HEK293 (cell line): ENCODE data around the gene C2orf81.
A peak's percentile ranks its signal among the peaks of the same experiment; 100 is the strongest.
"Not testable (repeated sequence)": the region's sequence is repeated elsewhere in the genome, so short reads cannot be mapped to it uniquely, and the experiment has no call there.

Source experiments
- CTCF ChIA-PET: fragments of 350-600 bp; formaldehyde crosslinking; extraction: SDS; loops from one replicate; lab custom pipeline; 2021; ENCODE audit warnings: antibody characterized with exemption; lab: Yijun Ruan, JAX
- POLR2A ChIA-PET: fragments of 300-600 bp; formaldehyde crosslinking; extraction: SDS; loops from one replicate; lab custom pipeline; 2020; ENCODE audit warnings: antibody characterized with exemption, inconsistent platforms; lab: Yijun Ruan, JAX
- H3K27ac ChIP-seq: fragments of 200-500 bp; sonication (Bioruptor generic); 2 replicates; pipeline ENCODE4 v1.5.1; 2014; ENCODE audit warnings: low read depth, low read length, control low read depth, inconsistent platforms; ENCODE audit errors: extremely low read depth
- H3K36me3 ChIP-seq, 2 experiments: fragments of 200-500 bp in 1 of 2; sonication (Bioruptor generic) in 1 of 2; 1 replicate in 1 of 2; 2 replicates in 1 of 2; pipeline ENCODE4 v1.5.1; 2014 to 2017; ENCODE audit warnings: inconsistent platforms in 2 of 2, low read length in 2 of 2; ENCODE audit not compliant: control insufficient read depth in 2 of 2, insufficient read depth in 1 of 2
- H3K4me1 ChIP-seq: fragments of 200-500 bp; sonication (Bioruptor generic); 2 replicates; pipeline ENCODE4 v1.5.1; 2014; ENCODE audit warnings: mild to moderate bottlenecking, low read length, inconsistent platforms; ENCODE audit not compliant: control insufficient read depth, insufficient read depth
- H3K4me3 ChIP-seq: 2 replicates; pipeline ENCODE4 v1.5.1; 2011; ENCODE audit warnings: low read depth, mild to moderate bottlenecking, control low read depth, low read length, moderate library complexity
- H3K9me3 ChIP-seq: fragments of 200-500 bp; sonication (Bioruptor generic); 2 replicates; pipeline ENCODE4 v1.5.1; 2014; ENCODE audit warnings: low read depth, low read length, inconsistent platforms; ENCODE audit not compliant: control insufficient read depth, insufficient read depth
- ZFP69B ChIP-seq: fragments of 450-650 bp; formaldehyde crosslinking; IDR thresholded peaks from 2 replicates; pipeline ENCODE4 v1.5.1; 2016; ENCODE audit warnings: missing biosample characterization, missing genetic modification characterization
- ZNF112 ChIP-seq: fragments of 450-650 bp; formaldehyde crosslinking; IDR thresholded peaks from 2 replicates; pipeline ENCODE4 v1.5.0; 2017; ENCODE audit warnings: missing biosample characterization, missing genetic modification characterization
- ZNF121 ChIP-seq: fragments of 450-650 bp; formaldehyde crosslinking; IDR thresholded peaks from 2 replicates; pipeline ENCODE4 v1.5.1; 2016; ENCODE audit warnings: missing biosample characterization, missing genetic modification characterization
- ZNF2 ChIP-seq: fragments of 450-650 bp; formaldehyde crosslinking; IDR thresholded peaks from 2 replicates; pipeline ENCODE4 v1.5.1; 2016; ENCODE audit warnings: missing biosample characterization, missing genetic modification characterization
- ZNF324 ChIP-seq: fragments of 450-650 bp; formaldehyde crosslinking; IDR thresholded peaks from 2 replicates; pipeline ENCODE4 v1.5.1; 2016; ENCODE audit warnings: missing biosample characterization, missing genetic modification characterization
- ZNF777 ChIP-seq: fragments of 450-650 bp; formaldehyde crosslinking; IDR thresholded peaks from 2 replicates; pipeline ENCODE4 v1.5.1; 2017; ENCODE audit warnings: missing biosample characterization, missing genetic modification characterization, borderline replicate concordance
- ZNF837 ChIP-seq: fragments of 450-650 bp; formaldehyde crosslinking; IDR thresholded peaks from 2 replicates; pipeline ENCODE4 v1.5.1; 2016; ENCODE audit warnings: missing biosample characterization, missing genetic modification characterization
- TF ChIP-seq, protein P1 (sequence below): fragments of 450-650 bp; formaldehyde crosslinking; IDR thresholded peaks from 2 replicates; pipeline ENCODE4 v1.5.1; 2016; ENCODE audit warnings: missing biosample characterization, missing genetic modification characterization
- TF ChIP-seq, protein P2 (sequence below): fragments of 450-650 bp; formaldehyde crosslinking; IDR thresholded peaks from 2 replicates; pipeline ENCODE4 v1.5.1; 2016; ENCODE audit warnings: missing biosample characterization, missing genetic modification characterization

Gene C2orf81

DNA sequence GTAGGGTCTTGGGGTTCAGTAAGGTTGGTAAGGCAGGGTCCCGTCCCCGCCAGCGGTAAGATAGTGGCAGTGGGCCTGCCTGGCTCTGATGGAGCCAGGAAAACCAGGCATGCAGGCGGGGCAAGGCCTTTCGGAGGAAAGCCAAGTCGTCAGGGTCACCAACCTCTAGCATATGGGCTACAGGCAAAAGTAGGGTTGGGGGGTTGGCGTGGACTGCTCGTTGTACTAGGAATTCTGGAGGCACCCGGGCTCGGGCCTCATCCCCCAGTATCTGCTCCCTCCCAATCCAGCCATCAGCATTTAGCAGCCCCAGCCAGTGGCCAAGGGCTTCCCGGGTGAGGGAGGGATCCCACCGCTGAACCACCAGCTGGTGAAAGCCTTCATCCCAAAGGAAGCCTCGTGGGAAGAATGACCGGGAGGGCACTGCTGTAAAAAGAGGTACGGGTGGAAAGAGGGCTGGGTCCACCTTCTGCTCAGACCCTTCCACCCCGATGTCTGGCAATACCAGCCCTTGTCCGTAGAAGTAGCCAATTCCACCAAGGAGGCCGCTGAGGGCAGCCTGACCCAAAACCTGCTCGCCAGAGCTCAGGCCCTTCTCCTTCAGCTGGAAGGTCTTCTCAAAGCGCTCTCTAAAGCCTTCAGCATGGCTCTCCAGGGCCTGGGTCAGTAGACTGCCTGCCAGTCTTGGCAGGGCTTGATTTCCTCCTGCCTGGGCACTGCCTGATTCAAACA, 40.8 kb upstream of the C2orf81 start:
- ChIA-PET POLR2A (interaction anchor here (0.8 to 2.2 kb wide), 3 partner anchors 10 to 71 kb away, joined by 3 to 13 read pairs (median 4); partner anchors contain the start of genes CCDC142 and MRPL53), CTCF (interaction anchor here (0.9 kb wide), 1 partner anchor 10 kb away, joined by 3 read pairs; the partner anchor contains the start of gene MRPL53)
- Histone ChIP-seq H3K4me3 (no peak overlapping the region), H3K4me1 (no peaks in the 10 kb centered on the region), H3K9me3 (no peaks in the 10 kb centered on the region), H3K36me3 (peaks cover 0 to 31% of the 10 kb centered on the region in 2 experiments; a peak in 1 of 3 replicates), H3K27ac (no peak overlapping the region)
- TF ChIP-seq ZNF2 = no peak
- TF ChIP-seq ZNF324 (tag by site-specific recombination) = no peak

DNA sequence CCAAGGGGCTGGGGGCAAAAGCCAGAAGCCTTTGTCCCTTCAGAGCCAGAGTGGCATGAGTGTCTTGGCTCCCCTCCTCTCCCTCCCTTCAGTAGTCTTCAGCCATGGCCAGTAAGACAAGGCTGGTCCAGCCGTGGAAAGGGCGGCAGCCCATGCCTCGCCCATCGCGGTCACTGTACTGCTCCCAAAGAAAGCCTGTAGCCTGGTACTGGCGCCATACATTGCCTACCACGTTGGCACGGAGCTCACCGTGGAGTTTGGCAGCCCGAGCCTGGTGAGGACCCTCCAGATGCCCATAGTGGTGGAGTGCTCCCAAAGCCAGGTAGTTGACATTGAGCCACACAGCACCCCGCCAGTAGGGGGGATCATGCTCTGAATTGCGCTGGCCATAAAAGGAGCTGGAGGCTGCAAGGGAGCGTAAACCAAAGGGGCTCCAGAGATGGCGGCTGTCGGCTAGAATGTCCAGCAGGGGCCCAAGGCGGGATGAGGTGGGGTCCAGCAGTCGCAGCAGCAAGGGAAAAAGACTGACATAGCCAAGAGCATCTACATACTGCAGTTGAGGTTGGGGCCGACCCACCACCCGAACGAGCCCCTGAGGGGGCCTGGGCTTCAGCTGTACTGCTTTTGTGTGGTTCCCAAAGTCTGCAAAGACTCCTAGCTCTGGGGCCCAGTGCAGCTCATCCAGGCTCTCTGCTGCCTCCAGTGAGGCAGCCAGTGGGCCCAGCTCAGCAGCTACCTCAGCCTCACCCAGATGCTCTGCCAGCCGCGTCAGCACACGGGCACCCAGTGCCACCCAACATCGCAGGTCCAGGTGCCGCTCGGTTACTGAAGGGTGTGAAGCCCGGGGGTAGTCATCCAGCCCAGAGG, 40.0 kb upstream of the C2orf81 start:
- CTCF ChIA-PET = interaction anchor here (0.5 to 0.9 kb wide), 2 partner anchors 11 to 25 kb away, joined by 3 to 6 read pairs; partner anchors contain the start of gene MRPL53
- TF ChIP-seq ZNF837 (tag by site-specific recombination) (no peak), ZFP69B (tag by site-specific recombination) (no peak), ZNF777 (tag by site-specific recombination) (no peak), ZNF112 (no peak), ZNF121 (no peak)
- TF ChIP-seq, protein P1, sequence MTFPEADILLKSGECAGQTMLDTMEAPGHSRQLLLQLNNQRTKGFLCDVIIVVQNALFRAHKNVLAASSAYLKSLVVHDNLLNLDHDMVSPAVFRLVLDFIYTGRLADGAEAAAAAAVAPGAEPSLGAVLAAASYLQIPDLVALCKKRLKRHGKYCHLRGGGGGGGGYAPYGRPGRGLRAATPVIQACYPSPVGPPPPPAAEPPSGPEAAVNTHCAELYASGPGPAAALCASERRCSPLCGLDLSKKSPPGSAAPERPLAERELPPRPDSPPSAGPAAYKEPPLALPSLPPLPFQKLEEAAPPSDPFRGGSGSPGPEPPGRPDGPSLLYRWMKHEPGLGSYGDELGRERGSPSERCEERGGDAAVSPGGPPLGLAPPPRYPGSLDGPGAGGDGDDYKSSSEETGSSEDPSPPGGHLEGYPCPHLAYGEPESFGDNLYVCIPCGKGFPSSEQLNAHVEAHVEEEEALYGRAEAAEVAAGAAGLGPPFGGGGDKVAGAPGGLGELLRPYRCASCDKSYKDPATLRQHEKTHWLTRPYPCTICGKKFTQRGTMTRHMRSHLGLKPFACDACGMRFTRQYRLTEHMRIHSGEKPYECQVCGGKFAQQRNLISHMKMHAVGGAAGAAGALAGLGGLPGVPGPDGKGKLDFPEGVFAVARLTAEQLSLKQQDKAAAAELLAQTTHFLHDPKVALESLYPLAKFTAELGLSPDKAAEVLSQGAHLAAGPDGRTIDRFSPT (tag by site-specific recombination) = peak; percentile 23; the same call in 1 of the 2 replicates
- TF ChIP-seq, protein P2, sequence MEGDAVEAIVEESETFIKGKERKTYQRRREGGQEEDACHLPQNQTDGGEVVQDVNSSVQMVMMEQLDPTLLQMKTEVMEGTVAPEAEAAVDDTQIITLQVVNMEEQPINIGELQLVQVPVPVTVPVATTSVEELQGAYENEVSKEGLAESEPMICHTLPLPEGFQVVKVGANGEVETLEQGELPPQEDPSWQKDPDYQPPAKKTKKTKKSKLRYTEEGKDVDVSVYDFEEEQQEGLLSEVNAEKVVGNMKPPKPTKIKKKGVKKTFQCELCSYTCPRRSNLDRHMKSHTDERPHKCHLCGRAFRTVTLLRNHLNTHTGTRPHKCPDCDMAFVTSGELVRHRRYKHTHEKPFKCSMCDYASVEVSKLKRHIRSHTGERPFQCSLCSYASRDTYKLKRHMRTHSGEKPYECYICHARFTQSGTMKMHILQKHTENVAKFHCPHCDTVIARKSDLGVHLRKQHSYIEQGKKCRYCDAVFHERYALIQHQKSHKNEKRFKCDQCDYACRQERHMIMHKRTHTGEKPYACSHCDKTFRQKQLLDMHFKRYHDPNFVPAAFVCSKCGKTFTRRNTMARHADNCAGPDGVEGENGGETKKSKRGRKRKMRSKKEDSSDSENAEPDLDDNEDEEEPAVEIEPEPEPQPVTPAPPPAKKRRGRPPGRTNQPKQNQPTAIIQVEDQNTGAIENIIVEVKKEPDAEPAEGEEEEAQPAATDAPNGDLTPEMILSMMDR (tag by site-specific recombination) = peak; percentile 48
- TF ChIP-seq, all 188 proteins: peak for 2
- H3K4me1 ChIP-seq = peaks cover 5% of the 10 kb centered on the region
- H3K4me3 ChIP-seq = no peak overlapping the region
- POLR2A ChIA-PET = interaction anchor here (0.8 to 2.2 kb wide), 3 partner anchors 11 to 21 kb away, joined by 3 to 13 read pairs (median 3); partner anchors contain the start of genes CCDC142 and MRPL53
- H3K27ac ChIP-seq = no peak overlapping the region
- H3K36me3 ChIP-seq = peaks cover 0 to 31% of the 10 kb centered on the region in 2 experiments; a peak in 1 of 3 replicates
- H3K9me3 ChIP-seq = no peaks in the 10 kb centered on the region

DNA sequence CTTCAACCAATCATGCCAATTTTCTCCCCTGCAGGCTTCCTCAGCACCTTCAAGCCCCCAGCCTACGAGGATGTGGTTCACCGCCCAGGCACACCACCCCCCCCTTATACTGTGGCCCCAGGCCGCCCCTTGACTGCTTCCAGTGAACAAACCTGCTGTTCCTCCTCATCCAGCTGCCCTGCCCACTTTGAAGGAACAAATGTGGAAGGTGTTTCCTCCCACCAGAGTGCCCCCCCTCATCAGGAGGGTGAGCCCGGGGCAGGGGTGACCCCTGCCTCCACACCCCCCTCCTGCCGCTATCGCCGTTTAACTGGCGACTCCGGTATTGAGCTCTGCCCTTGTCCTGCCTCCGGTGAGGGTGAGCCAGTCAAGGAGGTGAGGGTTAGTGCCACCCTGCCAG, 38.8 kb upstream of the C2orf81 start:
- not testable (repeated sequence) for H3K4me3 ChIP-seq, H3K4me1 ChIP-seq, H3K9me3 ChIP-seq, H3K27ac ChIP-seq
- peaks cover 0 to 35% of the 10 kb centered on the region in 2 experiments; a peak in 1 of 3 replicates for H3K36me3 ChIP-seq
- POLR2A ChIA-PET = interaction anchor here (1.4 to 2.6 kb wide), 6 partner anchors 9 to 130 kb away, joined by 3 to 40 read pairs (median 8); partner anchors contain the start of genes AUP1, HTRA2 and MRPL53
- CTCF ChIA-PET = interaction anchor here (1.0 kb wide), 1 partner anchor 68 kb away, joined by 3 read pairs; no protein-coding TSS in a partner anchor
